Endothelial cell (in vitro differentiated cells): ENCODE measurements around the gene ANKRD9. TPM values are rescaled to one million over a fixed set of nuclear protein-coding genes. Genes with fewer than 3 reads are reported as not detected.
A peak's percentile ranks its signal among the peaks of the same experiment; 100 is the strongest.

Experiments used
- DNase-seq: peaks from one replicate; pipeline ENCODE4 v3.0.0; 2021; ENCODE audit warnings: low spot score
- H3K27ac Mint-ChIP-seq: one replicate; pipeline ENCODE4 v1.8.0; 2021; ENCODE audit warnings: mixed read lengths, inconsistent platforms; ENCODE audit not compliant: unreplicated experiment
- H3K27me3 Mint-ChIP-seq: one replicate; pipeline ENCODE4 v1.8.0; 2021; ENCODE audit warnings: mild to moderate bottlenecking, moderate library complexity, mixed read lengths, inconsistent platforms; ENCODE audit not compliant: unreplicated experiment
- H3K36me3 Mint-ChIP-seq: one replicate; pipeline ENCODE4 v1.8.0; 2021; ENCODE audit warnings: mild to moderate bottlenecking, low read depth, mixed read lengths, inconsistent platforms; ENCODE audit not compliant: unreplicated experiment
- H3K4me1 Mint-ChIP-seq: one replicate; pipeline ENCODE4 v1.8.0; 2021; ENCODE audit warnings: mild to moderate bottlenecking, mixed read lengths, inconsistent platforms; ENCODE audit not compliant: unreplicated experiment
- H3K4me3 Mint-ChIP-seq: one replicate; pipeline ENCODE4 v1.8.0; 2021; ENCODE audit warnings: mild to moderate bottlenecking, mixed read lengths, inconsistent platforms; ENCODE audit not compliant: unreplicated experiment
- H3K9me3 Mint-ChIP-seq: one replicate; pipeline ENCODE4 v1.8.0; 2021; ENCODE audit warnings: mixed read lengths, inconsistent platforms; ENCODE audit not compliant: unreplicated experiment
- CTCF ChIP-seq: fragments of 200-600 bp; sonication (generic); IDR thresholded peaks from one replicate; pipeline ENCODE4 v1.5.0; 2021; ENCODE audit warnings: antibody characterized with exemption; ENCODE audit not compliant: unreplicated experiment
- total RNA-seq: library from RNA; stranded (reverse); fragmentation: NEBNext Ultra II Directional; extraction: Animal tissue kit (Norgen Biotek cat#: 25700); gene quantifications from one replicate; pipeline ENCODE4 v1.2.1, GENCODE V29; 2021; ENCODE audit not compliant: unreplicated experiment

The ANKRD9 gene
- total RNA-seq, 1 donor from 2014 or later = 9.4 TPM

DNA sequence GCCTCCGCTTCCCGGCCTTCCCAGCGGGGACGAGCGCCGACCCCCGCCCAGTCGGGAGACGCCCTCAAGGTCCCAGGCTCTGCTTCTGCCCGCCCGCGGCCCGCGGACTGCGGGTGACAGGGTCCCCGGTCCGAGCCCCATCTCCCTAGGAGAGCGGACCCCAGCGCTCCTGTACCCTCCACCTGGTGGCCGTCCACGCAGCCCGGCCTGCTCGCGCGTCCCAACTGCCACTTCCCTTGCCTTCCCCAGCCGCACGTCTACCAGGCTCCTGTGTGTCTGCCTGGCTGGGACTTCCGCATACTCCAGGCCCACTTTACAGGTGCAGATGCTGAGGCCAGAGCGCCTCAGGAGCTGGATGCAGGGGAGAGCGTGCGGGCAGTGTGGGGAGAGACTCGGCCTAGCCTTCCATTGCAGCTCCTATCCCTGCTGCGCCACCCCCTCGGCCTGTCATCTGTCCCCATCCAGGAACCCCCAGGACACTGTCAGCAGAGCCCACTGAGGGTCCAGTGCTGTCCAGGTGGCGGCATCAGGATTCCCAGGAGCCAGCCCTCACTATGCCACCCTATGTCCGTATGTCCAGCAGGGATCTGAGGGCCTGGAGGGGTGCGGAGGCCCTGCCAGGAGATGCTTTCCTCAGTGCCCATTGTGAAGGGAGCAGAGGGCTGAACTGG is 8.0 kb upstream of the ANKRD9 start:
- H3K9me3 Mint-ChIP-seq = no peaks in the 10 kb centered on the region
- H3K36me3 Mint-ChIP-seq = peaks cover 3% of the 10 kb centered on the region
- H3K4me1 Mint-ChIP-seq = peaks cover 3% of the 10 kb centered on the region
- H3K4me3 Mint-ChIP-seq = peak overlapping the region; percentile 87
- peaks cover 17% of the 10 kb centered on the region for H3K27me3 Mint-ChIP-seq
- TF ChIP-seq CTCF = no peak
- H3K27ac Mint-ChIP-seq = no peak overlapping the region
- DNase-seq = peak; percentile 38

DNA sequence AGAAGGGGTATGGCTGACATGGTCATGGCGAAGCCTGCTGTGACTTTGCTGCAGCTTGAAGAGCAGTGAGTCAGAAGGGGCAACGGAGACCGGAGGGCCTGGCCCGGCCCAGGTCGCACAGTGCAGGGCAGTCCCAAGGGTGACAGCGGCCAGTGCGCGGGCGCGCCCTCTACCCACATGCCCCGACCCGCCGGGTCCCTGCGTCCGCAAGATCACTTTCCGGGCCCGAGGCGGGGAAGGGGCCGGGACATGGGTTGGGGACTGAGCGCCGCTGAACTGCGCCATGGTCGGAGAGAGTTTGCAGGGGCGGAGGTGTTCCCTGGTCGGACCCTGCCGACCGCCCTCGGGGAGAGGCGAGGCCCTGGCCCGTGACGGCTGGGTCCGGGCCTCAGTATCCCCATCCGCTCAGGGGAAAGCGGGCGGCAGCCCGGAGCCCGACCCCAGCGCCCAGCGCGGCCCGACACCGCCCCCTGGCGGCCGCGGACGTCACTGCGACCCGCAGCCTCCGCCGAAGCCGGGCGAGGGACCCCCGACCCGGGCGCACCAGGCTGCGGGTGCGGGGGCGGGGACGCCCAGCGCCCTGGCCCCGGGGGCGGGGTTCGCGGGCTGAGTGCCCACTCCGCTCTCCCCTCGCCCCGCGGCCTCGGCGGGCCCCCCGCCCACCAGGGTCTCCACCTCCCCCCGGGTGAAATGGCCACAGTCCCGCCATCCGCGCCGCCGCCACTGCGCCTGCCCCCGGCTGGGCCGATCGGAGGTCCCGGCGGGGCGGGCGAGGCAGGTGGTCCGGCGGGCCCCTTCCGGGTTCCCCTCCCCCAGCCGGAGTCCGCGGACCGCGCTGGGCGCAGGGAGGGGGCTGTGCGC is 7.2 kb upstream of the ANKRD9 start:
- H3K27ac Mint-ChIP-seq = peak overlapping the region; percentile 42
- peaks cover 3% of the 10 kb centered on the region for H3K36me3 Mint-ChIP-seq
- no peaks in the 10 kb centered on the region for H3K9me3 Mint-ChIP-seq
- peak; percentile 99 for TF ChIP-seq CTCF
- peaks cover 3% of the 10 kb centered on the region for H3K4me1 Mint-ChIP-seq
- peak; percentile 84 for DNase-seq
- H3K27me3 Mint-ChIP-seq = peaks cover 17% of the 10 kb centered on the region
- peak overlapping the region; percentile 91 for H3K4me3 Mint-ChIP-seq

- H3K4me3 Mint-ChIP-seq = no peak overlapping the region
These were observed 5.6 kb upstream of the ANKRD9 start for GRCh38 chr14:102514987-102515733.

GRCh38 chr14:102513899-102514772 is 4.6 kb upstream of the ANKRD9 start:
- Mint-ChIP-seq H3K36me3 (peaks cover 3% of the 10 kb centered on the region), H3K9me3 (no peaks in the 10 kb centered on the region), H3K4me1 (peaks cover 3% of the 10 kb centered on the region), H3K27ac (peak overlapping the region; percentile 4), H3K4me3 (peak overlapping the region; percentile 5), H3K27me3 (peaks cover 17% of the 10 kb centered on the region)
- no peak for TF ChIP-seq CTCF
- DNase-seq = no peak

More at GRCh38 chr14:102514987-102515733, 5.6 kb upstream of the ANKRD9 start:
- Mint-ChIP-seq H3K27ac (no peak overlapping the region), H3K4me1 (peaks cover 3% of the 10 kb centered on the region), H3K9me3 (no peaks in the 10 kb centered on the region), H3K36me3 (peaks cover 3% of the 10 kb centered on the region), H3K27me3 (peaks cover 17% of the 10 kb centered on the region)
- TF ChIP-seq CTCF = no peak
- no peak for DNase-seq
